Calu3 (cell line): ENCODE data around the gene ADGRG1. TPM values are rescaled to one million over a fixed set of nuclear protein-coding genes. Genes with fewer than 3 reads are reported as not detected.

Source experiments
- BruUV-seq: library from RNA; stranded (reverse); fragments of 400-500 nt; replicated peaks from 2 replicates; lab custom pipeline; 2021; lab: Mats Ljungman, UMichigan
- CTCF ChIA-PET: fragments of 300-600 bp; sonication (Branson Sonifier 250); formaldehyde crosslinking; loops from one replicate; lab custom pipeline; 2022; ENCODE audit warnings: antibody characterized with exemption; lab: Charles Lee
- DNase-seq: peaks from one replicate; pipeline ENCODE4 v3.0.0; 2022
- H3K27ac Mint-ChIP-seq: one replicate; pipeline ENCODE4 v1.8.0; 2022; ENCODE audit warnings: mixed read lengths; ENCODE audit not compliant: unreplicated experiment
- H3K27me3 Mint-ChIP-seq: one replicate; pipeline ENCODE4 v1.8.0; 2022; ENCODE audit warnings: mixed read lengths; ENCODE audit not compliant: unreplicated experiment
- H3K36me3 Mint-ChIP-seq: one replicate; pipeline ENCODE4 v1.8.0; 2022; ENCODE audit warnings: mild to moderate bottlenecking, moderate library complexity, mixed read lengths; ENCODE audit not compliant: insufficient read depth, unreplicated experiment
- H3K4me1 Mint-ChIP-seq: one replicate; pipeline ENCODE4 v1.8.0; 2022; ENCODE audit warnings: mild to moderate bottlenecking, low read depth, mixed read lengths; ENCODE audit not compliant: unreplicated experiment
- H3K4me3 Mint-ChIP-seq: one replicate; pipeline ENCODE4 v1.8.0; 2022; ENCODE audit warnings: mild to moderate bottlenecking, low read depth, moderate library complexity, mixed read lengths; ENCODE audit not compliant: unreplicated experiment
- H3K9me3 Mint-ChIP-seq: one replicate; pipeline ENCODE4 v1.8.0; 2022; ENCODE audit warnings: low read depth, mixed read lengths; ENCODE audit not compliant: unreplicated experiment
- intact Hi-C: fragments of 100-400 bp; cut with micrococcal nuclease; formaldehyde crosslinking; loops from one replicate; pipeline ENCODE4 v1.10.0; 2022; ENCODE audit not compliant: unreplicated experiment
- total RNA-seq: library from RNA; stranded (reverse); gene quantifications from 2 replicates; pipeline ENCODE4 v1.2.3, GENCODE V29; 2022
- TF ChIP-seq, protein P1 (sequence below): fragments of 200-600 bp; IDR thresholded peaks from one replicate; pipeline ENCODE4 v1.8.0; 2022; ENCODE audit warnings: antibody characterized with exemption; ENCODE audit not compliant: unreplicated experiment

ADGRG1 gene
- total RNA-seq, 1 experiment from 2014 or later: 278 TPM

DNA sequence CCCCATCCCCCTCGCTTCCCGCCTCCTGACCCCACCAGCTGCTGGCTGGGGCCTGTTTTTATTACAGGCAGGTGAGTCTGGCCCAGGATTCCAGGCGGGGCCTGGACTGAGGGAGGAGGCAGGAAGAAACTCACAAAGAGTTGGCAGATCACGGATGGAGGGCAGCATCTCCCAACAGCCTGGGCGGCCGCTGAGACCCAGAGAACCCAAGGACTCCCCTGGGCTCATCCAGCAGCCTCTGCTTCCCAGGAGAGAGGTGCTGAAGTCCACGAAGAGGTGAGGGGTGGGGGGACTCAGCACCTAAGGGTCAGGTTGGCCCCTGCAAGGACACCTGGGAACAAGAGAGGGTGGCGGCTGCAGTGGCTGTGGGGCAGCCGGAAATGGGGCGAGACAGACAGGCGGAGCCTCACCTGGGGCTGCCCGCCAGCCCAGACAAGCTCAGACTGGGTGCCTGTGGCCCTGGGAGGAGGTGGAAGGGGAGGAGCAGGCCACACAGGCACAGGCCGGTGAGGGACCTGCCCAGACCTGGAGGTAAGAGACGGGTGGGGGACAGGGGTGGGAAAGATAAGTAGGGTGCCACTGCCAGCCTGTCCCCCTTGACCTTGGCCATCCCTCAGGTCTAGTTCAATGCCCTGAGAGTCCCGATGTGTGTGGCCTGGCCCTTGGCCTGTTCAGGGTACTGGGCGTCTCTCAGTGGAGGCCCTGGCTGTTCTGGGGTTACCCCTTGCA is 8.7 kb upstream of the ADGRG1 start:
- DNase-seq: peak; percentile 88
- BruUV-seq: no TSS peak

DNA sequence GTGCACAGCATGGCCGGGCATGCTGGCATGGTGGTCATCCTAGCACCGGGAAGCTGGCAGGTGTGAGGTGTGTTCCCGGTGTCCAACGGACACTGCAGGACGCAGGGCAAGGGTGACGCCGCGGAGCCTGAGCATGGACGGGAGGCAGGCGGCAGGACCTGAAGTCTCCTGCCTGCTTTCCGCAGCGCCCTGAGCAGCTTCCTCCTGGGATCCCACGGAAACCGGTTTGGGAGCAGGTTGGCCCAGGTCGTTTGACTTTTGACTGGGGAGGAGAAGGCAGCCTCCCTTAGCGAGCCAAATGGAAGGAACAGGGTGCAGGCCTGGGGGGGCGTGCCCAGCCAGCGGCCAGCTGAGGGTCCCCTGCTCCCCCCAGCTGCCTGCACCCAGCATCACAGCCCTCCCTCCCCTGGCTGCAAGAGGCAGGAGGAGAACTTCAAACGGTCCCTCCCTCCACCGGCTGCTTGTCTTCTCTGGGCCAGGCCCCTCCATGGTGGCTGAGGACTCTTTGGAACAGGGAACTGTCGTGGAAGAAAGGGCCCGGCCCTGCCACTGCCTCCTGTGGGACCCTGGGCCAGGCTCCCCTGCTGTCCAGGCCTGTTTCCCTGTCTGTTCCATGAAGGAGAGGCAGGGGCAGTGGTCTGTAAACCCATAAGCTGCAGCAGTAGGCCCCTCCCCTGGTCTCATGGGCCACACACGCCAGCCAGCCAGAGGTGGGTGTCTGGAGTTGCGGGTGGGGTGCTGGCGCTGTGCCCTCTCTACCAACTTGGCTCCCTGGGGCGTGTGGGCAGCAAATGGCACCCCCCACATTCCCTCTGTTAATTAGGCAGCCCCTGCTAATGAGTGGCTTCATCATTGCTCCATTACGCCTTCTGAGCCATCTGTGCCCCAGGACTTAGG is 7.8 kb upstream of the ADGRG1 start:
- TF ChIP-seq, protein P1, sequence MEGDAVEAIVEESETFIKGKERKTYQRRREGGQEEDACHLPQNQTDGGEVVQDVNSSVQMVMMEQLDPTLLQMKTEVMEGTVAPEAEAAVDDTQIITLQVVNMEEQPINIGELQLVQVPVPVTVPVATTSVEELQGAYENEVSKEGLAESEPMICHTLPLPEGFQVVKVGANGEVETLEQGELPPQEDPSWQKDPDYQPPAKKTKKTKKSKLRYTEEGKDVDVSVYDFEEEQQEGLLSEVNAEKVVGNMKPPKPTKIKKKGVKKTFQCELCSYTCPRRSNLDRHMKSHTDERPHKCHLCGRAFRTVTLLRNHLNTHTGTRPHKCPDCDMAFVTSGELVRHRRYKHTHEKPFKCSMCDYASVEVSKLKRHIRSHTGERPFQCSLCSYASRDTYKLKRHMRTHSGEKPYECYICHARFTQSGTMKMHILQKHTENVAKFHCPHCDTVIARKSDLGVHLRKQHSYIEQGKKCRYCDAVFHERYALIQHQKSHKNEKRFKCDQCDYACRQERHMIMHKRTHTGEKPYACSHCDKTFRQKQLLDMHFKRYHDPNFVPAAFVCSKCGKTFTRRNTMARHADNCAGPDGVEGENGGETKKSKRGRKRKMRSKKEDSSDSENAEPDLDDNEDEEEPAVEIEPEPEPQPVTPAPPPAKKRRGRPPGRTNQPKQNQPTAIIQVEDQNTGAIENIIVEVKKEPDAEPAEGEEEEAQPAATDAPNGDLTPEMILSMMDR: no peak
- H3K27ac Mint-ChIP-seq: peak overlapping the region; percentile 96
- no peaks in the 10 kb centered on the region for H3K27me3 Mint-ChIP-seq
- DNase-seq: peak; percentile 85
- H3K4me1 Mint-ChIP-seq: peaks cover 66% of the 10 kb centered on the region
- no peaks in the 10 kb centered on the region for H3K9me3 Mint-ChIP-seq
- intact Hi-C loops: no loop called here
- CTCF ChIA-PET: interaction anchor here (0.6 to 1.5 kb wide), 6 partner anchors 8 to 597 kb away, joined by 3 to 10 read pairs (median 5); partner anchors contain the start of gene ADGRG1
- peaks cover 63% of the 10 kb centered on the region for H3K36me3 Mint-ChIP-seq
- BruUV-seq: TSS peak; percentile 32
- peak overlapping the region; percentile 90 for H3K4me3 Mint-ChIP-seq

More for the DNA sequence above, 8.7 kb upstream of the ADGRG1 start:
- H3K27ac Mint-ChIP-seq: peak overlapping the region; percentile 96
- H3K4me1 Mint-ChIP-seq: peaks cover 58% of the 10 kb centered on the region
- CTCF ChIA-PET: interaction anchor here (0.6 to 1.5 kb wide), 8 partner anchors 9 to 598 kb away, joined by 3 to 10 read pairs (median 3); partner anchors contain the start of gene ADGRG1
- peaks cover 55% of the 10 kb centered on the region for H3K36me3 Mint-ChIP-seq
- TF ChIP-seq, protein P1: no peak
- peak overlapping the region; percentile 90 for H3K4me3 Mint-ChIP-seq
- H3K27me3 Mint-ChIP-seq: no peaks in the 10 kb centered on the region
- H3K9me3 Mint-ChIP-seq: no peaks in the 10 kb centered on the region
- intact Hi-C loops: no loop called here

DNA sequence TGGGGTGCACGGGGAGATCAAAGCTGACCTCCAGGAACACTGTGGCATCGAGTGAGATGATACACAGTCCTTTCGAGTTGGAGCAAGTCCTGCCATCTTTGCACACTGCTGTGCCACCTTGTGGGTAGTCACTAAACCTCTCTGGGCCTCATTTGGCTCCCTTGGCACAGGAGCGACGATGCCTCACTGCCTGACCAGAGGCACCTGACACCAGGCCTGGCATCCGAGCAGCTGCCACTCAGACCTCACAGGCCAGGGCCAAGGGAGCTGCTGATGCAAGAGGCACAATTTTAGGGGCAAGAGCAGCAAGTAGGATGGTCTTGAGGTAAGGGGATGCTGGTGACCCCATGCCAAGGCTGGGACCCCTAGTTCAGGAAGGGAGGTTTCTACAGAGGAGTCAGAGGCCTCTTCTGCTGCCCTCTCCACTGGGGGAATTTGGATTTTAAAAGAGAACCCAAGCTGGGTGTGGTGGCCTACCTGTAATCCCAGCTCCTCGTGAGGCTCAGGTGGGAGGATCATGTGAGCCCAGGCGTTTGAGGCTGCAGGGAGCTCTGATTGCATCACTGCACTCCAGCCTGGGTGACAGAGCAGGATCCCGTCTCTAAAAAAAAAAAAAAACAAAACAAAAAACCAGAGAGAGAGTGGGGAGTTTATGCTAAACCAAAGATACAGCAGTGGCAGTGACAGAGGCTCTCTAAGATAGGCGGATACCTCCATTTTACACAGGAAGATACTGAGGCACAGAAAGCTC is 6.7 kb upstream of the ADGRG1 start:
- Mint-ChIP-seq H3K4me3 (peak overlapping the region; percentile 90), H3K27me3 (no peaks in the 10 kb centered on the region), H3K4me1 (peaks cover 77% of the 10 kb centered on the region), H3K27ac (peak overlapping the region; percentile 96), H3K9me3 (no peaks in the 10 kb centered on the region), H3K36me3 (peaks cover 73% of the 10 kb centered on the region)
- DNase-seq: peak; percentile 66
- TF ChIP-seq, protein P1: no peak
- intact Hi-C loops: no loop called here
- BruUV-seq: no TSS peak
- CTCF ChIA-PET: interaction anchor here (0.7 kb wide), 2 partner anchors 8 to 105 kb away, joined by 3 read pairs; no protein-coding TSS in a partner anchor
